Neural progenitor cell (in vitro differentiated cells): ENCODE results near the gene RGCC.

Experiments used
- EZH2 ChIP-seq: fragments of 200-600 bp; sonication (generic); IDR thresholded peaks from 2 replicates; pipeline ENCODE4 v1.6.1; 2017; ENCODE audit warnings: antibody characterized with exemption, mild to moderate bottlenecking, moderate library complexity
- TF ChIP-seq, protein P1 (sequence below): fragments of 200-600 bp; sonication (generic); IDR thresholded peaks from 2 replicates; pipeline ENCODE4 v1.5.1; 2017; ENCODE audit warnings: antibody characterized with exemption, mild to moderate bottlenecking

DNA sequence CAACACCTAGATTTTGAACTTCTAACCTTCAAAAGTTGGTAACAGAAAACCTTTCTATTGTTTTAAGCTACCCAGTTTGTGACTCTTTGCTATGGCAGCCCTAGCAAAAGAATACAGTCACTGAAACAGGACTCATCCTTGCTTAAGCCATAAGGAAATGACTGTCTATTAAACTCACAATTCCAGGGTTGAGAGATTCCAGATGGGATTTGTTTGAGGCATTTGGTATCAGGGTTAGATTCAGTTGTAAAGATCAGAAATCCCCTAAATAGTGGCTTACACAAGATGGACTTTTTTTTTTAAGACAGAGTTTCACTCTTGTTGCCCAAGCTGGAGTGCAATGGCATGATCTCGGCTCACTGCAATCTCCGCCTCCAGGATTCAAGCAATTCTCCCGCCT is 41.1 kb upstream of the RGCC start:
- TF ChIP-seq, protein P1, sequence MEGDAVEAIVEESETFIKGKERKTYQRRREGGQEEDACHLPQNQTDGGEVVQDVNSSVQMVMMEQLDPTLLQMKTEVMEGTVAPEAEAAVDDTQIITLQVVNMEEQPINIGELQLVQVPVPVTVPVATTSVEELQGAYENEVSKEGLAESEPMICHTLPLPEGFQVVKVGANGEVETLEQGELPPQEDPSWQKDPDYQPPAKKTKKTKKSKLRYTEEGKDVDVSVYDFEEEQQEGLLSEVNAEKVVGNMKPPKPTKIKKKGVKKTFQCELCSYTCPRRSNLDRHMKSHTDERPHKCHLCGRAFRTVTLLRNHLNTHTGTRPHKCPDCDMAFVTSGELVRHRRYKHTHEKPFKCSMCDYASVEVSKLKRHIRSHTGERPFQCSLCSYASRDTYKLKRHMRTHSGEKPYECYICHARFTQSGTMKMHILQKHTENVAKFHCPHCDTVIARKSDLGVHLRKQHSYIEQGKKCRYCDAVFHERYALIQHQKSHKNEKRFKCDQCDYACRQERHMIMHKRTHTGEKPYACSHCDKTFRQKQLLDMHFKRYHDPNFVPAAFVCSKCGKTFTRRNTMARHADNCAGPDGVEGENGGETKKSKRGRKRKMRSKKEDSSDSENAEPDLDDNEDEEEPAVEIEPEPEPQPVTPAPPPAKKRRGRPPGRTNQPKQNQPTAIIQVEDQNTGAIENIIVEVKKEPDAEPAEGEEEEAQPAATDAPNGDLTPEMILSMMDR: no peak
- TF ChIP-seq EZH2: no peak
